ENCODE measurements around the gene NMNAT2.

The NMNAT2 gene

GRCh38 chr1:183215936-183216335 lies 202.2 kb downstream of the NMNAT2 start:
- DNase-seq (ENCODE audit: low read depth in 1 of 2, low spot score in 1 of 2): no peak

- DNase-seq (ENCODE audit: low read depth in 1 of 2, low spot score in 1 of 2): no peak
Observed at GRCh38 chr1:183215076-183215720, 203.0 kb downstream of the NMNAT2 start.

GRCh38 chr1:183214021-183214970 lies 203.9 kb downstream of the NMNAT2 start:
- no peak for DNase-seq (ENCODE audit: low read depth in 1 of 2, low spot score in 1 of 2)

GRCh38 chr1:183212870-183213269 lies 205.3 kb downstream of the NMNAT2 start:
- no peak for DNase-seq (ENCODE audit: low read depth in 1 of 2, low spot score in 1 of 2)

GRCh38 chr1:183210681-183211080 lies 207.5 kb downstream of the NMNAT2 start:
- DNase-seq (ENCODE audit: low read depth in 1 of 2, low spot score in 1 of 2): no peak

GRCh38 chr1:183209533-183210158 lies 208.5 kb downstream of the NMNAT2 start:
- DNase-seq (ENCODE audit: low read depth in 1 of 2, low spot score in 1 of 2): no peak

GRCh38 chr1:183206538-183207122 lies 211.6 kb downstream of the NMNAT2 start:
- DNase-seq (ENCODE audit: low read depth in 1 of 2, low spot score in 1 of 2): no peak

- no peak for DNase-seq (ENCODE audit: low read depth in 1 of 2, low spot score in 1 of 2)
Observed at GRCh38 chr1:183205196-183205781, 212.9 kb downstream of the NMNAT2 start.

- no peak for DNase-seq (ENCODE audit: low read depth in 1 of 2, low spot score in 1 of 2)
Observed at GRCh38 chr1:183203094-183203493, 215.1 kb downstream of the NMNAT2 start.

- no peak for DNase-seq (ENCODE audit: low read depth in 1 of 2, low spot score in 1 of 2)
Observed at GRCh38 chr1:183200451-183200850, 217.7 kb downstream of the NMNAT2 start.

GRCh38 chr1:183199304-183199703 lies 218.9 kb downstream of the NMNAT2 start:
- no peak for DNase-seq (ENCODE audit: low read depth in 1 of 2, low spot score in 1 of 2)

- DNase-seq (ENCODE audit: low read depth in 1 of 2, low spot score in 1 of 2): no peak
Observed at GRCh38 chr1:183198463-183198862, 219.7 kb downstream of the NMNAT2 start.
